Epithelial cell of alveolus of lung (primary cell): ENCODE measurements around the gene FBP1. TPM values are rescaled to one million over a fixed set of nuclear protein-coding genes. Genes with fewer than 3 reads are reported as not detected.

Experiments used
- total RNA-seq: library from RNA; depleted of rRNA; stranded (reverse); fragments of >200 nt; gene quantifications from 2 replicates; pipeline ENCODE4 v1.2.1, GENCODE V29; 2015

FBP1 gene
- not detected in 2 replicates for total RNA-seq

GRCh38 chr9:94639061-94639998 is at the start of gene FBP1:
Gene FBP1, minus strand, starts transcription at chr9:94639518. Its CDS starts 208 bp downstream, at chr9:94639310.

GRCh38 chr9:94593459-94594345 is 45.6 kb downstream of the FBP1 start, which contains the start of gene FBP2:
Gene FBP2, minus strand, starts transcription at chr9:94593824. Its CDS starts 98 bp downstream, at chr9:94593726.

GRCh38 chr9:94554439-94555331 is 84.6 kb downstream of the FBP1 start, which contains the start of gene PCAT7:
Gene PCAT7, plus strand, starts transcription at chr9:94555083.

Other genes starting within 250 kb of the FBP1 start
- gene PCAT7, start 84.4 kb downstream of the FBP1 start, total RNA-seq = not detected in 2 replicates
- not detected in 2 replicates for gene FBP2, start 45.7 kb downstream of the FBP1 start, total RNA-seq
- 11.1 and 27.0 TPM in 2 replicates for gene AOPEP, start 87.2 kb upstream of the FBP1 start, total RNA-seq